Vagina (tissue), 2 donors: ENCODE measurements around the gene TLR5. TPM values are rescaled to one million over a fixed set of nuclear protein-coding genes. Genes with fewer than 3 reads are reported as not detected.

Experiments
- DNase-seq, 2 donors: peaks; one replicate each; pipeline ENCODE4 v3.0.0-alpha.2; 2017; ENCODE audit errors: extremely low spot score in 2 of 2
- H3K27ac ChIP-seq: fragments of 200-600 bp; sonication (generic); one replicate; pipeline ENCODE4 v1.5.1; 2019
- H3K27me3 ChIP-seq: fragments of 200-600 bp; sonication (generic); one replicate; pipeline ENCODE4 v1.5.1; 2019
- H3K36me3 ChIP-seq, 2 donors: fragments of 200-600 bp; sonication (generic); one replicate each; pipeline ENCODE4 v1.5.1; 2017 to 2019
- H3K4me1 ChIP-seq: fragments of 200-600 bp; sonication (generic); one replicate; pipeline ENCODE4 v1.5.1; 2019
- H3K4me3 ChIP-seq, 2 donors: fragments of 200-600 bp; sonication (generic); 1 replicate in 1 of 2; 2 replicates in 1 of 2; pipeline ENCODE4 v1.5.1; 2016 to 2019
- H3K9me3 ChIP-seq: fragments of 200-600 bp; sonication (generic); one replicate; pipeline ENCODE4 v1.5.1; 2019
- CTCF ChIP-seq, 3 experiments: fragments of 450-650 bp in 2 of 3; fragments of 200-600 bp in 1 of 3; sonication (generic) in 1 of 3; IDR thresholded peaks; one replicate each; pipeline ENCODE4 v1.5.1; 2017 to 2019; ENCODE audit warnings: antibody characterized with exemption in 3 of 3, mild to moderate bottlenecking in 2 of 3, moderate library complexity in 2 of 3
- POLR2A ChIP-seq, 2 donors: fragments of 450-650 bp; IDR thresholded peaks; one replicate each; pipeline ENCODE4 v1.6.1; 2017; ENCODE audit warnings: antibody characterized with exemption in 2 of 2, mild to moderate bottlenecking in 2 of 2, moderate library complexity in 2 of 2
- POLR2AphosphoS5 ChIP-seq, 2 donors: sonication (generic); formaldehyde crosslinking; IDR thresholded peaks; one replicate each; pipeline ENCODE4 v1.9.0; 2017; ENCODE audit warnings: antibody characterized with exemption in 2 of 2, mild to moderate bottlenecking in 2 of 2, low read depth in 1 of 2; ENCODE audit not compliant: insufficient read depth in 1 of 2
- intact Hi-C: fragments of 100-400 bp; cut with DNase I; formaldehyde crosslinking; loops from one replicate; pipeline ENCODE4 v1.15.1; 2023
- total RNA-seq: library from RNA; depleted of rRNA; stranded (reverse); fragments of >200 nt; gene quantifications from one replicate; pipeline ENCODE4 v1.2.3, GENCODE V29; 2016

TLR5 gene
- total RNA-seq, 1 donor from 2014 or later: 15.2 TPM

- intact Hi-C loops: no loop called here
- H3K27me3 ChIP-seq: no peaks in the 10 kb centered on the region
- DNase-seq: no peak
- no peaks in the 10 kb centered on the region for H3K36me3 ChIP-seq
- no peaks in the 10 kb centered on the region for H3K4me1 ChIP-seq
- peak overlapping the region; percentile 39 for H3K27ac ChIP-seq
- no peaks in the 10 kb centered on the region for H3K9me3 ChIP-seq
- TF ChIP-seq CTCF (IDR thresholded peaks at IDR 0.05): no peak
- no peak for TF ChIP-seq POLR2A (IDR thresholded peaks at IDR 0.05)
- no peak for TF ChIP-seq POLR2AphosphoS5 (IDR thresholded peaks at IDR 0.05; ENCODE audit: insufficient read depth in 1 of 2, low read depth in 1 of 2)
- H3K4me3 ChIP-seq: no peak overlapping the region
These were observed 28.2 kb downstream of the TLR5 start for GRCh38 chr1:223114871-223115270.

GRCh38 chr1:223110952-223111351, 32.1 kb downstream of the TLR5 start:
- DNase-seq: no peak
- Histone ChIP-seq H3K27me3 (no peaks in the 10 kb centered on the region), H3K9me3 (no peaks in the 10 kb centered on the region), H3K4me3 (no peak overlapping the region), H3K4me1 (no peaks in the 10 kb centered on the region), H3K36me3 (no peaks in the 10 kb centered on the region), H3K27ac (no peak overlapping the region)
- intact Hi-C loops: no loop called here
- TF ChIP-seq POLR2A (IDR thresholded peaks at IDR 0.05) (no peak), POLR2AphosphoS5 (IDR thresholded peaks at IDR 0.05; ENCODE audit: insufficient read depth in 1 of 2, low read depth in 1 of 2) (no peak), CTCF (IDR thresholded peaks at IDR 0.05) (no peak)

- Histone ChIP-seq H3K27me3 (no peaks in the 10 kb centered on the region), H3K4me1 (no peaks in the 10 kb centered on the region), H3K4me3 (no peak overlapping the region), H3K27ac (no peak overlapping the region), H3K9me3 (no peaks in the 10 kb centered on the region), H3K36me3 (no peaks in the 10 kb centered on the region)
- DNase-seq: no peak
- TF ChIP-seq POLR2AphosphoS5 (IDR thresholded peaks at IDR 0.05; ENCODE audit: insufficient read depth in 1 of 2, low read depth in 1 of 2) (no peak), POLR2A (IDR thresholded peaks at IDR 0.05) (no peak), CTCF (IDR thresholded peaks at IDR 0.05) (no peak)
- intact Hi-C loops: no loop called here
These were observed 33.4 kb downstream of the TLR5 start for GRCh38 chr1:223109581-223110026.

- Histone ChIP-seq H3K27ac (no peak overlapping the region), H3K36me3 (no peaks in the 10 kb centered on the region)
- TF ChIP-seq POLR2AphosphoS5 (IDR thresholded peaks at IDR 0.05; ENCODE audit: insufficient read depth in 1 of 2, low read depth in 1 of 2): no peak
- TF ChIP-seq POLR2A (IDR thresholded peaks at IDR 0.05): no peak
- no peak for TF ChIP-seq CTCF (IDR thresholded peaks at IDR 0.05)
These were observed 36.2 kb downstream of the TLR5 start for GRCh38 chr1:223106856-223107255.

GRCh38 chr1:223105568-223105967, 37.5 kb downstream of the TLR5 start:
- TF ChIP-seq CTCF (IDR thresholded peaks at IDR 0.05) (no peak), POLR2AphosphoS5 (IDR thresholded peaks at IDR 0.05; ENCODE audit: insufficient read depth in 1 of 2, low read depth in 1 of 2) (no peak), POLR2A (IDR thresholded peaks at IDR 0.05) (no peak)
- H3K27ac ChIP-seq: no peak overlapping the region
- H3K9me3 ChIP-seq: no peaks in the 10 kb centered on the region
- no peaks in the 10 kb centered on the region for H3K27me3 ChIP-seq
- no peak for DNase-seq
- intact Hi-C loops: no loop called here
- H3K36me3 ChIP-seq: no peaks in the 10 kb centered on the region
- no peaks in the 10 kb centered on the region for H3K4me1 ChIP-seq
- no peak overlapping the region for H3K4me3 ChIP-seq

More at GRCh38 chr1:223106856-223107255, 36.2 kb downstream of the TLR5 start:
- no peaks in the 10 kb centered on the region for H3K9me3 ChIP-seq
- DNase-seq: no peak
- no peaks in the 10 kb centered on the region for H3K27me3 ChIP-seq
- no peak overlapping the region for H3K4me3 ChIP-seq
- no peaks in the 10 kb centered on the region for H3K4me1 ChIP-seq
- intact Hi-C loops: no loop called here
